ENCODE results near the gene MBOAT2. TPM values are rescaled to one million over a fixed set of nuclear protein-coding genes. Genes with fewer than 3 reads are reported as not detected.

Gene MBOAT2
- polyA plus RNA-seq, 3 donors = 5.1 to 9.0 (median 5.5) TPM

DNA sequence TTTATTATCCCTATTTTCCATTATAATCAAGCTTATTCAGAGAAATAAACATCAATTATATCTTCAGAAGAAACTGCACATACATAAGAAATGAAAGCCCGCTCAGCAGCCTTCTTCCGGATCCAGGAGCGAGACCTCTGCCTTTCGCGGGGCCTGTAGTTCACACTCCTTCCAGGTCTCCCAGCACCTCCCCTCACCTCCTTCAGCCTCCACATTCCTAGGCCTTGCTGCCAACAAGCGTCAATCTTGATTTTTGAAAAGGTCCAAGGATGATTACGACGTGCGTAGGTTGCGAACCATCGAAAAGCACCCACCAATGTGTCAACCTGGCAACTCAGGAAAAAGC, 165.7 kb downstream of the MBOAT2 start:
- H3K4me1 ChIP-seq (ENCODE audit: control insufficient read depth in 1 of 2, insufficient read depth in 2 of 2, low read length in 2 of 2) = peaks cover 39 to 54% of the 10 kb centered on the region in 2 donors
- H3K79me2 ChIP-seq (ENCODE audit: insufficient read depth, low read length) = peaks cover 51% of the 10 kb centered on the region
- no peaks in the 10 kb centered on the region for H3K9me3 ChIP-seq (replicated peaks in 1 of 2; ENCODE audit: control insufficient read depth in 1 of 2, insufficient read depth in 1 of 2, low read length in 2 of 2)
- peaks cover 0 to 7% (median 0%) of the 10 kb centered on the region in 3 donors for H3K27me3 Mint-ChIP-seq (ENCODE audit: low read depth in 3 of 3)
- H3K4me3 ChIP-seq (replicated peaks in 1 of 3; ENCODE audit: low read depth in 2 of 3, low read length in 3 of 3) = peak overlapping the region in 2 of 3 experiments; percentile 3 to 83
- H3K4me1 Mint-ChIP-seq = peaks cover 55% of the 10 kb centered on the region
- H3K36me3 Mint-ChIP-seq = peaks cover 0 to 6% of the 10 kb centered on the region in 2 donors
- 96% methylated on average over 11 of the region's 11 CpGs for WGBS (ENCODE audit: insufficient coverage)
- H3K9me3 Mint-ChIP-seq = peaks cover 2 to 8% (median 5%) of the 10 kb centered on the region in 7 donors
- DNase-seq = no peak
- H3K27me3 ChIP-seq (ENCODE audit: control insufficient read depth in 2 of 2, insufficient read depth in 2 of 2, low read length in 2 of 2) = no peaks in the 10 kb centered on the region
- H2AFZ ChIP-seq (ENCODE audit: insufficient read depth, low read depth, low read length, poor library complexity, severe bottlenecking) = peak overlapping the region; percentile 87
- peaks cover 31% of the 10 kb centered on the region for H4K20me1 ChIP-seq (ENCODE audit: insufficient read depth, low read length)
- peak overlapping the region in 1 of 2 donors; percentile 85 for H3K27ac ChIP-seq (ENCODE audit: low read depth in 1 of 2, low read length in 2 of 2)
- peak overlapping the region; percentile 94 for H3K9ac ChIP-seq (ENCODE audit: insufficient read depth, low read length, poor library complexity, severe bottlenecking)
- peak overlapping the region; percentile 75 for H3K4me2 ChIP-seq (replicated peaks; ENCODE audit: extremely low read depth, low read length, poor library complexity, severe bottlenecking)
- peak overlapping the region; percentile 71 to 98 for H3K4me3 Mint-ChIP-seq
- intact Hi-C loops (cut with micrococcal nuclease) = loop anchor here in 1 of 2 donors (10.0 kb wide), 1 partner anchor 167 kb away; the partner anchor contains the start of gene MBOAT2
- peak overlapping the region in 5 of 7 donors; percentile 11 to 96 (median 68) for H3K27ac Mint-ChIP-seq
- H3K36me3 ChIP-seq (replicated peaks in 1 of 2; ENCODE audit: control insufficient read depth in 1 of 2, insufficient read depth in 2 of 2, low read length in 2 of 2) = no peaks in the 10 kb centered on the region
- TF ChIP-seq, protein P1, sequence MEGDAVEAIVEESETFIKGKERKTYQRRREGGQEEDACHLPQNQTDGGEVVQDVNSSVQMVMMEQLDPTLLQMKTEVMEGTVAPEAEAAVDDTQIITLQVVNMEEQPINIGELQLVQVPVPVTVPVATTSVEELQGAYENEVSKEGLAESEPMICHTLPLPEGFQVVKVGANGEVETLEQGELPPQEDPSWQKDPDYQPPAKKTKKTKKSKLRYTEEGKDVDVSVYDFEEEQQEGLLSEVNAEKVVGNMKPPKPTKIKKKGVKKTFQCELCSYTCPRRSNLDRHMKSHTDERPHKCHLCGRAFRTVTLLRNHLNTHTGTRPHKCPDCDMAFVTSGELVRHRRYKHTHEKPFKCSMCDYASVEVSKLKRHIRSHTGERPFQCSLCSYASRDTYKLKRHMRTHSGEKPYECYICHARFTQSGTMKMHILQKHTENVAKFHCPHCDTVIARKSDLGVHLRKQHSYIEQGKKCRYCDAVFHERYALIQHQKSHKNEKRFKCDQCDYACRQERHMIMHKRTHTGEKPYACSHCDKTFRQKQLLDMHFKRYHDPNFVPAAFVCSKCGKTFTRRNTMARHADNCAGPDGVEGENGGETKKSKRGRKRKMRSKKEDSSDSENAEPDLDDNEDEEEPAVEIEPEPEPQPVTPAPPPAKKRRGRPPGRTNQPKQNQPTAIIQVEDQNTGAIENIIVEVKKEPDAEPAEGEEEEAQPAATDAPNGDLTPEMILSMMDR (IDR thresholded peaks at IDR 0.05) = no peak

DNA sequence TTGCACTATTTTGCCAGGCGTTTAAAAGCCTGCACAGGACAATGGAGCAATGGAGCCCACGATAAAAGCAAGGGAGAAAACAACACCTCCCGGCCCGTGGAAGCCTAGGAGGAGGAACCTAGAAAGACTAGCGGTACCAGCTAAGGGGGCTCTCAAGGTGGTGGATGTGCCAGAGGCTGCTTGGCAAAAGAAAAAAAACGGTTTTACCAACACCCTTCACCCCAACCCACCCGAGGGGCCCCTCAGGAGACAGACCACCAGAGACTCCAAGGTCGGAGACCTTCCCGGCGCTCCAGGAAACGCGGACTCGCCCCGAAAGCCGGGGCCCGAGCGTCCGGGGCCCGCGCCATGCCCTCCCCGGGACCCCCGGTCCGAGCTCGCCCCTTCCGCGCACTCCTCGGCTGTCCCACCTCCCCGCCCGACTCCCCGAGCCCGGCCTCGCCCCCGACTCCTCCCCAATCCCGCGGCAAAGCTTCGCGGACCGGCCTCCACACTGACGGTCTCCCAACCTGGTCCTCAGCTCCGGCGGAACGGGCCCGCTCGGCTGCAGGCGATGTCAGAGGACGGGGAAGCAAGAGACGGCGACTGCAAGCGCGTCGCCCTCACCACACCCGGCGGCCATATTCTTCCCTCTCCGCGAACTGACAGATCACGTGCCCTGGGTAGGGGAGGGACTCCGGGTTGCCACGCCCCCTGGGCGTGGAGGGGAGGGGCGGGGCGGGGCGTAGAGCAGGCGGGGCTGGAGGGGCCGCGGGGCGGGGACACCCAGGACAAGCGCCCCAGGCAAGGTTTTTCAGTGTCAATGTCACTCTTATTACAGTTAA, 166.3 kb downstream of the MBOAT2 start, which contains the start of gene KIDINS220:
KIDINS220 (minus strand) TSS at position 643 of the 824 bp plus-strand sequence. CDS start 10,520 bp downstream, outside the sequence.
- Mint-ChIP-seq H3K27ac (peak within 1 kb of the TSS; percentile 96 to 99 (median 98)), H3K4me1 (peaks cover 51% of the 10 kb centered on the region), H3K9me3 (peaks cover 2 to 8% (median 5%) of the 10 kb centered on the region in 7 donors), H3K36me3 (peaks cover 4 to 6% of the 10 kb centered on the region in 2 donors), H3K4me3 (peak within 1 kb of the TSS; percentile 98 to 100), H3K27me3 (ENCODE audit: low read depth in 3 of 3) (peaks cover 0 to 7% (median 0%) of the 10 kb centered on the region in 3 donors)
- DNase-seq = peak; percentile 74 to 85 (median 84)
- Histone ChIP-seq H2AFZ (ENCODE audit: insufficient read depth, low read depth, low read length, poor library complexity, severe bottlenecking) (peak within 1 kb of the TSS; percentile 87), H3K36me3 (replicated peaks in 1 of 2; ENCODE audit: control insufficient read depth in 1 of 2, insufficient read depth in 2 of 2, low read length in 2 of 2) (no peaks in the 10 kb centered on the region), H3K4me3 (replicated peaks in 1 of 3; ENCODE audit: low read depth in 2 of 3, low read length in 3 of 3) (peak within 1 kb of the TSS; percentile 82 to 87 (median 83)), H3K9me3 (replicated peaks in 1 of 2; ENCODE audit: control insufficient read depth in 1 of 2, insufficient read depth in 1 of 2, low read length in 2 of 2) (no peaks in the 10 kb centered on the region), H3K27ac (ENCODE audit: low read depth in 1 of 2, low read length in 2 of 2) (peak within 1 kb of the TSS; percentile 64 to 85), H3K79me2 (ENCODE audit: insufficient read depth, low read length) (peaks cover 57% of the 10 kb centered on the region), H3K4me1 (ENCODE audit: control insufficient read depth in 1 of 2, insufficient read depth in 2 of 2, low read length in 2 of 2) (peaks cover 35 to 50% of the 10 kb centered on the region in 2 donors), H4K20me1 (ENCODE audit: insufficient read depth, low read length) (peaks cover 37% of the 10 kb centered on the region), H3K27me3 (ENCODE audit: control insufficient read depth in 2 of 2, insufficient read depth in 2 of 2, low read length in 2 of 2) (no peaks in the 10 kb centered on the region), H3K4me2 (replicated peaks; ENCODE audit: extremely low read depth, low read length, poor library complexity, severe bottlenecking) (peak within 1 kb of the TSS; percentile 75), H3K9ac (ENCODE audit: insufficient read depth, low read length, poor library complexity, severe bottlenecking) (peak within 1 kb of the TSS; percentile 94)
- WGBS (ENCODE audit: insufficient coverage) = 0% methylated on average over 39 of the region's 67 CpGs
- intact Hi-C loops (cut with micrococcal nuclease) = loop anchor here in 1 of 2 donors (10.0 kb wide), 1 partner anchor 168 kb away; the partner anchor contains the start of gene MBOAT2
- TF ChIP-seq, protein P1 (IDR thresholded peaks at IDR 0.05) = no peak

All from CD14-positive monocyte (primary cell).